Cardiac muscle cell (in vitro differentiated cells and primary cell): ENCODE results near the gene TTC33. TPM values are rescaled to one million over a fixed set of nuclear protein-coding genes. Genes with fewer than 3 reads are reported as not detected.
"Not testable (repeated sequence)": the region's sequence is repeated elsewhere in the genome, so short reads cannot be mapped to it uniquely, and the experiment has no call there.

ENCODE experiments used
- DNase-seq, 2 donors: peaks; one replicate each; pipeline versions ENCODE4 v3.0.0 to v3.0.0-alpha.2; 2010 to 2017; ENCODE audit warnings: low read depth in 1 of 2, low spot score in 1 of 2
- H3K27ac ChIP-seq: fragments of 200-600 bp; sonication (generic); 2 replicates; pipeline ENCODE4 v1.5.1; 2016
- H3K27me3 ChIP-seq: fragments of 200-600 bp; sonication (generic); 2 replicates; pipeline ENCODE4 v1.6.0; 2016; ENCODE audit warnings: control low read depth
- H3K36me3 ChIP-seq: fragments of 200-600 bp; sonication (generic); 2 replicates; pipeline ENCODE4 v1.5.1; 2016; ENCODE audit warnings: control low read depth
- H3K4me1 ChIP-seq: fragments of 200-600 bp; sonication (generic); 2 replicates; pipeline ENCODE4 v1.8.1; 2017; ENCODE audit warnings: low read depth, mild to moderate bottlenecking, mixed run types
- H3K4me3 ChIP-seq: fragments of 200-600 bp; sonication (generic); 2 replicates; pipeline ENCODE4 v1.5.1; 2016; ENCODE audit warnings: mild to moderate bottlenecking
- H3K9me3 ChIP-seq: fragments of 200-600 bp; sonication (generic); 2 replicates; pipeline ENCODE4 v1.5.1; 2017; ENCODE audit warnings: low read depth, mild to moderate bottlenecking, control low read depth
- CTCF ChIP-seq: IDR thresholded peaks from 2 replicates; pipeline ENCODE4 v1.5.1; 2012; ENCODE audit warnings: low read depth, mild to moderate bottlenecking, low read length
- polyA plus RNA-seq: library from polyadenylated mRNA; unstranded; fragments of >200 nt; fragmentation: Nextera tagmentation; extraction: Ambion mirVana; gene quantifications from 2 replicates; pipeline ENCODE4 v1.2.1, GENCODE V29; 2016
- total RNA-seq: library from RNA; depleted of rRNA; stranded (reverse); fragments of >200 nt; gene quantifications from 2 replicates; pipeline ENCODE4 v1.2.3, GENCODE V29; 2016

Gene TTC33
- total and polyA plus RNA-seq, 2 experiments from 2014 or later = 16.3 to 46.7 TPM

- no peaks in the 10 kb centered on the region for H3K4me1 ChIP-seq
- no peaks in the 10 kb centered on the region for H3K9me3 ChIP-seq
- H3K27ac ChIP-seq = no peak overlapping the region
- H3K4me3 ChIP-seq = no peak overlapping the region
- no peaks in the 10 kb centered on the region for H3K27me3 ChIP-seq
- H3K36me3 ChIP-seq = no peaks in the 10 kb centered on the region
- no peak for TF ChIP-seq CTCF
- DNase-seq = no peak
Measured at GRCh38 chr5:40787986-40788385, 32.2 kb upstream of the TTC33 start.

GRCh38 chr5:40786664-40787063, 30.9 kb upstream of the TTC33 start:
- not testable (repeated sequence) for DNase-seq, H3K27me3 ChIP-seq, H3K4me1 ChIP-seq, H3K9me3 ChIP-seq, H3K4me3 ChIP-seq, H3K27ac ChIP-seq, H3K36me3 ChIP-seq

DNA sequence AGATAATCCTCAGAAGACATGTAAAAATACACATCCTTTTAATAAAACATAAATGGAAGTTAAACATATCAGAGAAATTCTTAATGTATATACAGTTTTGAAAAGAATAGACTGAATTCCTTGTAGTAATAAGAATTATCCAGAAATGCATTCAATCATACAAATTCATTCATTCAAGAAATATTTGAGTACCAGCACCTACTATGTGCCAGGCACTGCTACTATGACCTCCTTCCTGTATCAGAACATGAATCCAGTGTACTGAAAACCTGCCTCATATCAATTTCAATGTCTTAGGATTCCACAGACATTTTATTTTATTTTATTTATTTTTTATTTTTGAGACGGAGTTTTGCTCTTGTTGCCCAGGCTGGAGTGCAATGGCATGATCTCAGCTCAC, 29.2 kb upstream of the TTC33 start:
- Histone ChIP-seq H3K36me3 (no peaks in the 10 kb centered on the region), H3K27me3 (no peaks in the 10 kb centered on the region), H3K4me1 (no peaks in the 10 kb centered on the region), H3K9me3 (no peaks in the 10 kb centered on the region), H3K27ac (no peak overlapping the region), H3K4me3 (no peak overlapping the region)
- no peak for DNase-seq
- no peak for TF ChIP-seq CTCF

- no peak overlapping the region for H3K4me3 ChIP-seq
- no peak for DNase-seq
- H3K27me3 ChIP-seq = no peaks in the 10 kb centered on the region
- TF ChIP-seq CTCF = no peak
- H3K9me3 ChIP-seq = no peaks in the 10 kb centered on the region
- H3K36me3 ChIP-seq = no peaks in the 10 kb centered on the region
- no peak overlapping the region for H3K27ac ChIP-seq
- H3K4me1 ChIP-seq = no peaks in the 10 kb centered on the region
Measured at GRCh38 chr5:40784027-40784653, 28.4 kb upstream of the TTC33 start.

DNA sequence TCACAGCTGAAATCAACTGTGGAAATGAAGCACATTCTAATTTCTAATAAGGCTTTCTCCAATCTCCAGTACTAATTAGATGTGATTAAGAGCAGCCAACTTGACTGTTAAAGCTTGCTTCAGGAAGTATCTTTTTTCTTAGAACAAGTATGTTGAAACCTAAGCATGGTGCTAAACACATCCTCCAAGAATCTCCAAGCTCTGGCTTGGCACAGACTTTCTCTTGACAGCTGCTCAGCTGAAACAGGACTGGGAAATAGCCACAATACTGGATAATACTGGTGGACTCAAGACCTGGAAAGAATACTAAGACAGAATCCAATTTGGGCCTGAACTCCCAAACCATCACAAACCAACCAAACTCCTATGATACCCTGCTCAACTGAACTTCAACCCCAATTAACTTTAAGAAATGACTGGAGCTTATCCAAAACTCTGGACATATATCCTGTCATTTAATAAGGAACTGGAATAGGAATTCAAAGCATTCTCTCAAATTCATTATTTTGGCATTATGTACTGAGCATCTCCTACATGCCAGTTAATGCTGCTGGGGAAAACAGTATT, 26.2 kb upstream of the TTC33 start:
- no peak for TF ChIP-seq CTCF
- peaks cover 4% of the 10 kb centered on the region for H3K36me3 ChIP-seq
- H3K4me1 ChIP-seq = no peaks in the 10 kb centered on the region
- H3K27me3 ChIP-seq = no peaks in the 10 kb centered on the region
- H3K27ac ChIP-seq = peak overlapping the region; percentile 2
- H3K9me3 ChIP-seq = no peaks in the 10 kb centered on the region
- DNase-seq = peak in 1 of 2 donors; percentile 87
- H3K4me3 ChIP-seq = no peak overlapping the region

GRCh38 chr5:40780858-40781257, 25.1 kb upstream of the TTC33 start:
- no peaks in the 10 kb centered on the region for H3K27me3 ChIP-seq
- no peak for TF ChIP-seq CTCF
- no peak overlapping the region for H3K27ac ChIP-seq
- peaks cover 13% of the 10 kb centered on the region for H3K36me3 ChIP-seq
- H3K4me1 ChIP-seq = no peaks in the 10 kb centered on the region
- H3K9me3 ChIP-seq = no peaks in the 10 kb centered on the region
- H3K4me3 ChIP-seq = no peak overlapping the region
- no peak for DNase-seq
